HepG2 (cell line): ENCODE results near the gene RTN4. TPM values are rescaled to one million over a fixed set of nuclear protein-coding genes. Genes with fewer than 3 reads are reported as not detected.

Experiments used
- ATAC-seq: fragments of 200-7000 bp; cut with Tn5 transposase; 3 replicates; pipeline ENCODE4 v1.9.1; 2020; ENCODE audit warnings: mild to moderate bottlenecking, moderate library complexity
- BruUV-seq: library from RNA; stranded (reverse); fragments of 400-500 nt; replicated peaks from 2 replicates; lab custom pipeline; 2021; lab: Mats Ljungman, UMichigan
- CTCF ChIA-PET: fragments of 300-600 bp; formaldehyde crosslinking; extraction: SDS; loops from one replicate; lab custom pipeline; 2021; ENCODE audit warnings: low total read pairs, inconsistent platforms, low intra/inter-chr PET ratio; lab: Yijun Ruan, JAX
- POLR2A ChIA-PET: fragments of 350-600 bp; sonication (Branson Sonifier 250); formaldehyde crosslinking; loops from one replicate; lab custom pipeline; 2020; ENCODE audit warnings: antibody characterized with exemption, inconsistent platforms; lab: Yijun Ruan, JAX
- DNase-seq: peaks from one replicate; pipeline ENCODE4 v3.0.0-alpha.2; 2015; ENCODE audit warnings: low spot score
- FAIRE-seq: peaks from 3 replicates; lab custom pipeline; 2011; peaks lifted over from hg19 to GRCh38; lab: Jason Lieb, UNC
- H2AFZ ChIP-seq: one replicate; pipeline ENCODE4 v1.6.1; 2011; ENCODE audit warnings: low read length, inconsistent platforms
- H3K27ac ChIP-seq: fragments of 300-600 bp; 3 replicates; pipeline ENCODE4 v1.8.0; 2011; ENCODE audit warnings: mixed run types, mild to moderate bottlenecking, mixed read lengths, low read length, inconsistent platforms; ENCODE audit not compliant: insufficient read depth; ENCODE audit errors: extremely low read length
- H3K27me3 ChIP-seq, 2 experiments: fragments of 200-600 bp in 1 of 2; 2 replicates in 1 of 2; 3 replicates in 1 of 2; pipeline versions ENCODE4 v1.6.0 to v1.8.0; 2011; ENCODE audit warnings: low read length in 2 of 2, mild to moderate bottlenecking in 2 of 2, moderate library complexity in 2 of 2, inconsistent platforms in 1 of 2; ENCODE audit not compliant: insufficient read depth in 2 of 2, control insufficient read depth in 1 of 2
- H3K36me3 ChIP-seq, 2 experiments: fragments of 200-600 bp in 1 of 2; replicated peaks in 1 of 2; 2 replicates in 1 of 2; 3 replicates in 1 of 2; pipeline versions ENCODE4 v1.5.1 to v1.8.0; 2011; ENCODE audit warnings: low read length in 2 of 2, inconsistent platforms in 1 of 2; ENCODE audit not compliant: insufficient read depth in 2 of 2, control insufficient read depth in 1 of 2
- H3K4me1 ChIP-seq: 2 replicates; pipeline ENCODE4 v1.5.1; 2012; ENCODE audit warnings: low read length, inconsistent platforms; ENCODE audit not compliant: insufficient read depth
- H3K4me2 ChIP-seq: 2 replicates; pipeline ENCODE4 v1.6.0; 2011; ENCODE audit warnings: low read depth, low read length, inconsistent platforms
- H3K4me3 ChIP-seq, 3 experiments: fragments of 200-600 bp in 1 of 3; sonication (generic), shearing (Covaris generic) in 1 of 3; replicated peaks in 1 of 3; 2 replicates each; pipeline ENCODE4 v1.5.1; 2011 to 2016; ENCODE audit warnings: low read length in 3 of 3, inconsistent platforms in 2 of 3, low read depth in 2 of 3, mild to moderate bottlenecking in 2 of 3, control low read depth in 1 of 3, mixed read lengths in 1 of 3; ENCODE audit not compliant: insufficient read depth in 1 of 3
- H3K79me2 ChIP-seq: one replicate; pipeline ENCODE4 v1.6.1; 2011; ENCODE audit warnings: low read length, inconsistent platforms; ENCODE audit not compliant: insufficient read depth
- H3K9ac ChIP-seq: 2 replicates; pipeline ENCODE4 v1.6.0; 2011; ENCODE audit warnings: mild to moderate bottlenecking, low read depth, low read length, inconsistent platforms; ENCODE audit not compliant: insufficient read depth
- H3K9me3 ChIP-seq: 2 replicates; pipeline ENCODE4 v1.5.1; 2012; ENCODE audit warnings: mild to moderate bottlenecking, low read length
- H4K20me1 ChIP-seq: 2 replicates; pipeline ENCODE4 v1.6.0; 2011; ENCODE audit warnings: inconsistent platforms, mild to moderate bottlenecking, low read length, moderate library complexity; ENCODE audit not compliant: insufficient read depth
- ARID2 ChIP-seq: sonication (generic); formaldehyde crosslinking; IDR thresholded peaks from 2 replicates; pipeline ENCODE4 v1.8.1; 2022; ENCODE audit warnings: mild to moderate bottlenecking, missing genetic modification reagents, borderline replicate concordance
- ATM ChIP-seq: fragments of 450-650 bp; IDR thresholded peaks from 2 replicates; pipeline ENCODE4 v1.7.1; 2017; ENCODE audit warnings: mild to moderate bottlenecking, borderline replicate concordance
- BRCA1 ChIP-seq: sonication (generic); formaldehyde crosslinking; IDR thresholded peaks from 2 replicates; pipeline ENCODE4 v1.4.0; 2020; ENCODE audit warnings: missing genetic modification reagents
- CCAR2 ChIP-seq: fragments of 200-400 bp; formaldehyde crosslinking; optimal IDR thresholded peaks from 2 replicates; pipeline ENCODE3; 2018; ENCODE audit warnings: low read depth, mild to moderate bottlenecking, low read length, moderate library complexity
- RFXAP ChIP-seq: sonication (generic); formaldehyde crosslinking; IDR thresholded peaks from 2 replicates; pipeline ENCODE4 v1.4.0; 2020; ENCODE audit warnings: missing genetic modification reagents, borderline replicate concordance
- SNRNP70 ChIP-seq: fragments of 200-400 bp; formaldehyde crosslinking; IDR thresholded peaks from 2 replicates; pipeline ENCODE4 v1.6.1; 2017; ENCODE audit warnings: mild to moderate bottlenecking, low read depth, low read length, moderate library complexity
- ZNF446 ChIP-seq: sonication (generic); formaldehyde crosslinking; IDR thresholded peaks from 2 replicates; pipeline ENCODE4 v1.5.0; 2020; ENCODE audit warnings: mild to moderate bottlenecking, missing genetic modification reagents
- ZNF546 ChIP-seq: sonication (generic); formaldehyde crosslinking; conservative IDR thresholded peaks from 2 replicates; pipeline ENCODE4 v1.8.1; 2023; ENCODE audit warnings: mild to moderate bottlenecking, missing genetic modification reagents
- ZNF547 ChIP-seq: sonication (generic); formaldehyde crosslinking; IDR thresholded peaks from 2 replicates; pipeline ENCODE4 v1.5.1; 2020; ENCODE audit warnings: mild to moderate bottlenecking, missing genetic modification reagents
- ZNF615 ChIP-seq: sonication (generic); formaldehyde crosslinking; IDR thresholded peaks from 2 replicates; pipeline ENCODE4 v1.5.0; 2020; ENCODE audit warnings: mild to moderate bottlenecking, missing genetic modification reagents, borderline replicate concordance
- ZNF619 ChIP-seq: sonication (generic); formaldehyde crosslinking; IDR thresholded peaks from 2 replicates; pipeline ENCODE4 v1.4.0; 2020; ENCODE audit warnings: mild to moderate bottlenecking, missing genetic modification reagents
- WGBS: methylation state at CpG from one replicate; pipeline ENCODE4 v1.1.6; 2017; ENCODE audit warnings: low lambda C conversion rate; 5-methylcytosine and 5-hydroxymethylcytosine counted together
- in situ Hi-C: cut with HindIII; loops from 2 replicates; pipeline ENCODE4 v1.10.0; 2017; ENCODE audit warnings: low pct_unique_long_range_greater_than_20kb; ENCODE audit not compliant: extremely low pct_ligation_motif_present
- intact Hi-C: fragments of 100-400 bp; cut with micrococcal nuclease; formaldehyde crosslinking; loops from one replicate; pipeline ENCODE4 v1.10.0; 2022; ENCODE audit not compliant: unreplicated experiment
- polyA plus RNA-seq, 8 experiments: library from polyadenylated mRNA; depleted of rRNA in 3 of 8; stranded (reverse) in 7 of 8; unstranded in 1 of 8; fragments of >200 nt; fragmentation: Illumina TruSeq in 4 of 8; extraction: Trizol in 4 of 8; gene quantifications; 2 replicates each; pipeline versions ENCODE4 v1.2.1 to v1.2.3, GENCODE V29; 2011 to 2016; ENCODE audit warnings: low read depth in 4 of 8, missing spikeins in 1 of 8, mixed read lengths in 1 of 8; ENCODE audit not compliant: insufficient read depth in 1 of 8
- total RNA-seq, 5 experiments: library from RNA; depleted of rRNA; stranded (reverse); fragments of >200 nt; fragmentation: Illumina TruSeq; extraction: Trizol; gene quantifications; 2 replicates each; pipeline ENCODE4 v1.2.3, GENCODE V29; 2016; ENCODE audit warnings: low read depth in 1 of 5
- TF ChIP-seq, protein P1 (sequence below): sonication (generic); formaldehyde crosslinking; IDR thresholded peaks from 2 replicates; pipeline ENCODE4 v1.8.0; 2022; ENCODE audit warnings: mild to moderate bottlenecking, missing genetic modification reagents, borderline replicate concordance
- TF ChIP-seq, protein P2 (sequence below): sonication (generic); formaldehyde crosslinking; IDR thresholded peaks from 2 replicates; pipeline ENCODE4 v1.9.0; 2021; ENCODE audit warnings: missing genetic modification reagents, borderline replicate concordance

RTN4 gene
- total and polyA plus RNA-seq, 2 of the 13 experiments (the other 11 are each of a cell fraction or from before 2014, with no cell fraction given), result 98.4 to 133 TPM

GRCh38 chr2:54947136-54947535 lies 103.1 kb downstream of the RTN4 start:
- intact Hi-C loops, result no loop called here
- Histone ChIP-seq H4K20me1 (no peaks in the 10 kb centered on the region), H3K9me3 (no peaks in the 10 kb centered on the region), H3K4me1 (peaks cover 13% of the 10 kb centered on the region), H3K9ac (no peak overlapping the region), H2AFZ (no peak overlapping the region), H3K27ac (no peak overlapping the region), H3K36me3 (no peaks in the 10 kb centered on the region), H3K27me3 (no peaks in the 10 kb centered on the region), H3K79me2 (no peaks in the 10 kb centered on the region), H3K4me3 (no peak overlapping the region), H3K4me2 (no peak overlapping the region)
- in situ Hi-C loops, result no loop called here
- FAIRE-seq (no peak), DNase-seq (no peak), ATAC-seq (no peak)
- 88% methylated on average over 11 of the region's 11 CpGs for WGBS
- CTCF ChIA-PET, result no interaction called here
- no TSS peak for BruUV-seq
- POLR2A ChIA-PET, result no interaction called here
- TF ChIP-seq RFXAP (CRISPR knock-in tag), result no peak
- TF ChIP-seq, protein P1, sequence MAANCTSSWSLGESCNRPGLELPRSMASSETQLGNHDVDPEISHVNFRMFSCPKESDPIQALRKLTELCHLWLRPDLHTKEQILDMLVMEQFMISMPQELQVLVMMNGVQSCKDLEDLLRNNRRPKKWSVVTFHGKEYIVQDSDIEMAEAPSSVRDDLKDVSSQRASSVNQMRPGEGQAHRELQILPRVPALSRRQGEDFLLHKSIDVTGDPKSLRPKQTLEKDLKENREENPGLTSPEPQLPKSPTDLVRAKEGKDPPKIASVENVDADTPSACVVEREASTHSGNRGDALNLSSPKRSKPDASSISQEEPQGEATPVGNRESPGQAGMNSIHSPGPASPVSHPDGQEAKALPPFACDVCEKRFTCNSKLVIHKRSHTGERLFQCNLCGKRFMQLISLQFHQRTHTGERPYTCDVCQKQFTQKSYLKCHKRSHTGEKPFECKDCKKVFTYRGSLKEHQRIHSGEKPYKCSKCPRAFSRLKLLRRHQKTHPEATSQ, result no peak
- TF ChIP-seq ZNF619 (CRISPR knock-in tag), result no peak
- TF ChIP-seq SNRNP70, result no peak
- no peak for TF ChIP-seq BRCA1
- TF ChIP-seq, protein P2, sequence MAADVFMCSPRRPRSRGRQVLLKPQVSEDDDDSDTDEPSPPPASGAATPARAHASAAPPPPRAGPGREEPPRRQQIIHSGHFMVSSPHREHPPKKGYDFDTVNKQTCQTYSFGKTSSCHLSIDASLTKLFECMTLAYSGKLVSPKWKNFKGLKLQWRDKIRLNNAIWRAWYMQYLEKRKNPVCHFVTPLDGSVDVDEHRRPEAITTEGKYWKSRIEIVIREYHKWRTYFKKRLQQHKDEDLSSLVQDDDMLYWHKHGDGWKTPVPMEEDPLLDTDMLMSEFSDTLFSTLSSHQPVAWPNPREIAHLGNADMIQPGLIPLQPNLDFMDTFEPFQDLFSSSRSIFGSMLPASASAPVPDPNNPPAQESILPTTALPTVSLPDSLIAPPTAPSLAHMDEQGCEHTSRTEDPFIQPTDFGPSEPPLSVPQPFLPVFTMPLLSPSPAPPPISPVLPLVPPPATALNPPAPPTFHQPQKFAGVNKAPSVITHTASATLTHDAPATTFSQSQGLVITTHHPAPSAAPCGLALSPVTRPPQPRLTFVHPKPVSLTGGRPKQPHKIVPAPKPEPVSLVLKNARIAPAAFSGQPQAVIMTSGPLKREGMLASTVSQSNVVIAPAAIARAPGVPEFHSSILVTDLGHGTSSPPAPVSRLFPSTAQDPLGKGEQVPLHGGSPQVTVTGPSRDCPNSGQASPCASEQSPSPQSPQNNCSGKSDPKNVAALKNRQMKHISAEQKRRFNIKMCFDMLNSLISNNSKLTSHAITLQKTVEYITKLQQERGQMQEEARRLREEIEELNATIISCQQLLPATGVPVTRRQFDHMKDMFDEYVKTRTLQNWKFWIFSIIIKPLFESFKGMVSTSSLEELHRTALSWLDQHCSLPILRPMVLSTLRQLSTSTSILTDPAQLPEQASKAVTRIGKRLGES (CRISPR knock-in tag), result no peak
- TF ChIP-seq ARID2 (CRISPR knock-in tag), result no peak
- TF ChIP-seq ZNF546, result no peak
- no peak for TF ChIP-seq ATM
- TF ChIP-seq ZNF547 (CRISPR knock-in tag), result no peak
- TF ChIP-seq ZNF446 (CRISPR knock-in tag), result no peak
- no peak for TF ChIP-seq CCAR2
- TF ChIP-seq ZNF615 (CRISPR knock-in tag), result no peak
